GM18909 (cell line): Measurements from ENCODE around the gene NAPSA.
"Not testable (repeated sequence)": the region's sequence is repeated elsewhere in the genome, so short reads cannot be mapped to it uniquely, and the experiment has no call there.

Experiments
- ATAC-seq: cut with Tn5 transposase; IDR thresholded peaks from one replicate; pipeline ENCODE4 v1.9.1; 2021; ENCODE audit warnings: mild to moderate bottlenecking; ENCODE audit not compliant: unreplicated experiment, poor library complexity

Gene NAPSA

GRCh38 chr19:50361290-50362029, 4.0 kb downstream of the NAPSA start:
- ATAC-seq: no peak

- ATAC-seq: no peak
These were observed 6.1 kb downstream of the NAPSA start for GRCh38 chr19:50359328-50359818.

- no peak for ATAC-seq
These were observed 6.7 kb downstream of the NAPSA start for GRCh38 chr19:50358483-50359327.

- ATAC-seq: no peak
These were observed 8.0 kb downstream of the NAPSA start for GRCh38 chr19:50357178-50358100.

- no peak for ATAC-seq
These were observed 8.7 kb downstream of the NAPSA start for GRCh38 chr19:50356691-50357177.

- ATAC-seq: not testable (repeated sequence)
These were observed 12.0 kb downstream of the NAPSA start for GRCh38 chr19:50353487-50353880.

- ATAC-seq: no peak
These were observed 13.2 kb downstream of the NAPSA start for GRCh38 chr19:50352242-50352641.

- ATAC-seq: no peak
These were observed 16.0 kb downstream of the NAPSA start for GRCh38 chr19:50349277-50350057.

- ATAC-seq: not testable (repeated sequence)
These were observed 18.3 kb downstream of the NAPSA start for GRCh38 chr19:50347089-50347581.

- ATAC-seq: no peak
These were observed 20.6 kb downstream of the NAPSA start for GRCh38 chr19:50344661-50345318.

GRCh38 chr19:50341091-50341564, 24.3 kb downstream of the NAPSA start:
- ATAC-seq: no peak

- ATAC-seq: no peak
These were observed 25.1 kb downstream of the NAPSA start for GRCh38 chr19:50340331-50340730.

GRCh38 chr19:50337031-50337430, 28.4 kb downstream of the NAPSA start:
- not testable (repeated sequence) for ATAC-seq

GRCh38 chr19:50334741-50335421, 30.6 kb downstream of the NAPSA start:
- ATAC-seq: no peak

GRCh38 chr19:50333737-50334617, 31.5 kb downstream of the NAPSA start:
- ATAC-seq: peak; percentile 29

GRCh38 chr19:50333235-50333736, 32.2 kb downstream of the NAPSA start:
- ATAC-seq: peak; percentile 54
